Renal pelvis (tissue), 4 donors: ENCODE results near the gene USP35. TPM values are rescaled to one million over a fixed set of nuclear protein-coding genes. Genes with fewer than 3 reads are reported as not detected.
"Not testable (repeated sequence)": the region's sequence is repeated elsewhere in the genome, so short reads cannot be mapped to it uniquely, and the experiment has no call there.

Experiments used
- DNase-seq: peaks from one replicate; pipeline ENCODE4 v3.0.0-alpha.2; 2013
- polyA plus RNA-seq, 3 donors: library from polyadenylated mRNA; unstranded; fragments of 120-200 nt; gene quantifications; one replicate each; pipeline ENCODE4 v1.2.1, GENCODE V29; 2013; ENCODE audit not compliant: insufficient read length in 3 of 3

Gene USP35
- polyA plus RNA-seq, 3 donors, result 5.4 to 6.3 (median 5.8) TPM

DNA sequence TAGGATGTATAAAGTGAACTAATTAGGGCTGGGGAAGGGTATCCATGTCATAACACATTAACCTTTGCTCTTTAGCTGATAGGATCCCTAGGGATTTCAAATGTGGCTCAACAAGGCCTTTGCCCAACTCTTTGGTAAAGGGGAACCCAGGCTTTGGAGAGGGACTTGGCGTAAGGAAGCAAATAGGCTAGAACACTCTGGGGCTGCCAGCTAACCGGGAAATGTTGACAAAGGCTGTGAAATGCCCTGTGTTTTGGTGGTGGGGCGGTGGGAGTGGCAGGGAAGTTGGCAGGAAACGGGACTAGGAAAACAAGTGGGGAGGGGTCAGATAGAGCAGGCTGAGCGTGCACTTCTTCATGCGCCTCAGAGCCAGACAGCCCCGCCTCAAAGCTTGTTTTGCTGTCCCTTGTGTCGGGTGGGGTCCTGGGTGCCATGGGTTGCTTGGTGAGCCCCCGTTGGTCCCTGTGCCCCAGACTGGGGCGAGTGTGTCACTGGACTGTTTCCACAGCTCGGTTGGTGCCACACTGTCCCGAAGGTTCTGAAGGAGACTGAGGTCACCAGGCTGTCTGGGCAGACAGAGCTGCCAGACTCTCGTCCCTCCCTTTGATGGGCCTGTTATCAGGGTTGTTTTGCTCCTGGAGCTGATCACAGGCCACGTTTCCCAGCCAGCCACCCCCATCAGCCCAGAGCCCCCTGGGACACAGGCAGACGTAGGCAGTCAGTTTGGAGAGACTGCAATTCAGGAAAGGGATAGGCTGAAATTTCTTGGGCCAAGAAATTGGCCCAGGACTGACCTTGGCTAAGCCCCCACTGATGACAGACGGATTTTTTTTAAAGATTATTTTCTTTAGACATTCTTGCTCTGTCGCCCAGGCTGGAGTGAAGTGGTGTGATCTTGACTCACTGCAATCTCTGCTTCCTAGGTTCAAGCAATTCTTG, 19.9 kb upstream of the USP35 start:
- peak; percentile 55 for DNase-seq

DNA sequence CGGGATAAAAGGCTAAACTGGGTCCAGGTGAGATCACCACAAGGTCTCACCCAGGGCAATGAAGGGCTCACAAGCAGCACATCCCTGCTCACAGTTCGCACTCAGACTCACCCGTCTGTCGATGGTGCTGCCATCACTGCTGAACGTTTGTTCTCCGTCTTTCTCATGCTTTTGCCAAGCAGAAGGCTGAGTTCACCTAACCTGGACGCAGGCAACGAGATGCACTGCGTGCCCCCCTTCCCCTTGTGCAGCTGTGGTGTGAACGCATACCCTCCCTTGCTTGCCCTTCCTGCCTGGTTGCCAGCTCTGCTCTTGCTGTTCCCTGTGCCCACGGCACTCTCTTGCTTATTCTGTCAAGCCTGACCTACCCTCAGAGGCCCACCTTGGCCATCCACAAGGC, 18.3 kb upstream of the USP35 start:
- no peak for DNase-seq

DNA sequence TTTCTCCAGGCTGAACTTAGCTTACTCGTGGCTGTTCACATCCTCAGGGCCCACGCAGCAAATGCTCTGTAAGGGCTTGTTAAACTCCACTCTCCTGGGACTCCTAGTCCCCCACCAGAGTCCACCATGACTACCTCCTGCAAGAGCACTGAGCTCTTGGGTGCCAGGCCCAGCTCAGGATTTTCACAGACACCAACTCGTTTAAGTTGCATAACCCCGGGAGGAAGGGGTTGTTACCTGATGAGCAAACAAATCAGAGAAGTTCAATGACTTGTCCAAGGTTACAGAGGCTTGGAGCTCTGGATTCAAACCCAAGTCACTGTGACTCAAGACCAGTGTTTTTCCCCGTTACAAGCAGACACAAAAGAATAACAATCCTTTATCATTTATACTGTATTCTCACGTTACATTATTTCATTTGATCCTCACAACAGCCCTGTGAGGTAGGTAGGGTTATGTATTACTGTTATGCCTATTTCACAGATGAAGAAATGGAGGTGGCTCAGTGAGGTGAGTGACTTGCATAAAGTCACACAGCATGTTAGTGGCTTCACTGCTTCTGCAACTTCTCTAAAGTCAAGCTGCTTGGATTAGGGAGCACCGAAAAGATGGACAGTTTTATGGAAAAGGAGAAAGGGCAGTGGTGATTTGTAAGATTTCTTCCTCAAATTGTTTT, 17.7 kb upstream of the USP35 start:
- no peak for DNase-seq

DNA sequence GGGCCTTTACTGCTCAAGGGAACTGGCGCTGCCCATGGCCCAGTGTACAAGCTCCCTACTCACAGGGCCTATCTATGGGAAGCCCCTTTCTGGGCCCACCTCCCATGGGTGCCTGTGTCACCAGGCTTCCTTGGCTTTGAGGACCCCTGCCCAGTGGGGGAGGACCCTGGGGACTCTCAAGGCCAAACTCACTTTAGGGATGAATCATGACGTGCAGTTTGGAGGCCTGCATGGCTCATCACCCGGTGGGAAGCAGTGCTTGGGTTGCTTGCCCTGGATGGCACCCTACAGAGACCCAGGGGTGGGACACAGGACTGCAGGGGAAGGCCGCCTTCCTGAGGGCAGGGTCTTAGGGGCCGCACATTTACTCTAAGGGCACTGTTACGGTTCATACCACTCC, 16.8 kb upstream of the USP35 start:
- DNase-seq, result no peak

DNA sequence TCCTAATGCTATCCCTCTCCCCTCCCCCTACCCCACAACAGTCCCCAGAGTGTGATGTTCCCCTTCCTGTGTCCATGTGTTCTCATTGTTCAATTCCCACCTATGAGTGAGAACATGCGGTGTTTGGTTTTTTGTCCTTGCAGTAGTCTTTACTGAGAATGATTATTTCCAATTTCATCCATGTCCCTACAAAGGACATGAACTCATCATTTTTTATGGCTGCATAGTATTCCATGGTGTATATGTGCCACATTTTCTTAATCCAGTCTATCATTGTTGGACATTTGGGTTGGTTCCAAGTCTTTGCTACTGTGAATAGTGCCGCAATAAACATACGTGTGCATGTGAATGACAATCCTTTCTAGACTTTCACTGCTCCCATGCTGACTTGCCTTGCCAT, 12.9 kb upstream of the USP35 start:
- not testable (repeated sequence) for DNase-seq

DNA sequence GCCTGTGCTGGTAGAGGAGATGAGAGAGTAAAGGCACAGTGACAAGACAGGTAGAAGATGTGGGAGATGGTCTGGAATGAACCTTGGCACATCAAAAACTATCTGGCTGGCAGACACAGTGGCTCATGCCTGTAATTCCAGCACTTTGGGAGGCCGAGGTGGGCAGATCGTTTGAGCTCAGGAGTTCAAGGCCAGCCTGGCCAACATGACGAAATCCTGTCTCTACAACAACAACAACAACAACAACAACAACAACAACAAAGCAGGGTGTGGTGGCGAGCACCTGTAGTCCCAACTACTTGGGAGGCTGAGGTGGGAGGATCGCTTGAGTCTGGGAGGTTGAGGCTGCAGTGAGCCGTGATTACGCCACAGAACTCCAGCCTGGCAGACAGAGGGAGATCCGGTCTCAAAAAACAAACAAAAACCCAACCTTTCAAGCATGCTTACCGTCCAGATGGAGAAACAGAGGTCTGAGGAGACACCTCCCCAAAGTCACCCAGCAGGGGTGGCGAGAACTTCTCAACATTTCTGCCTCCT, 12.0 kb upstream of the USP35 start:
- no peak for DNase-seq

DNA sequence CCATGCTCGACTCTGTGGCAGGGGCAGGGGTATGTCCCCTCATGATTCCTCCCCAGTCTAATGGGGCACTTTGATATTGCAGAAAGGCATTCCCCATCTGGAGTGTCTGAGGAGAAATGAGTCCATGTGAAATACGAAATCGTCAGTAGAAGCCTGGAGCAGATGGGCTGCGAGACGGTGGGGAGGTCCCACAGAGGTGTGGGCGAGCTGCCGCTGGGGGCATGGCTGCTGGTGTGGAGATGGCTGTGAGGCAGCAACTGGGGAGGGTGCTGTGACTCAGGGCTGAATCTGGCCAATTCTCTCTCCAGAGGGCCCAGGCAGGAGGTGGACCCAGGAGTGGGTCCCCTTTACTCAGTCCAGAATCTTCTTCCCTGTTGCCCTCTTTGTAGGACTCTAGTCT, 11.5 kb upstream of the USP35 start:
- DNase-seq, result no peak

DNA sequence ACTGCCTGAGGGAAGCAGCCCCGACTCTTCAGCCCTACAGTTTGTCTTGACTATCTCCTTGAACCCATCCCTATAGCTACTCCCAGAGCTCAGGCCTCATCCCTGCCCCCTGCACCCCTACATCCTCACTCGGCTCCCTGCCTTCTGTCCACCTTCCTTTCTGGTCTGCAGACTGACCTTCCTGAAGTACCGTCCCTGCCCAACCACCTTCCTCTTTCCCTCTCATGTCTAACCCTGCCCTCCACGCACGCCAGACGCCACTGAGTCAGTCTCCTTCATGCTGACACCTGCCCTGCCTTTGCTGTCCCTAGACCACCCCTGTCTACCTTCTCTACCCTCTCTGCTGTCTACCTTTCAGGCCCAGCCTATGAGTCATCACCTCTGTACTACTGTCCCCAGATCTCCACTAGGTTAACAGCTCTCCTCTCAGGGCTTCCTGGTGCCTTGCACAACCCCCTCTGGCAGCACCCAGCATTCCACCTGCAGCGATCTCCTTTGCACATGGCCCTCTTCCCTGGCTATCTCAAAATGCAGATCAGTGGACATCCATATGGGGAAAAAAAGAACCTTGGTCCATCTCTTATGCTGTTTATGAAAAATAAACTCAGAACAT, 9.2 kb upstream of the USP35 start:
- no peak for DNase-seq

DNA sequence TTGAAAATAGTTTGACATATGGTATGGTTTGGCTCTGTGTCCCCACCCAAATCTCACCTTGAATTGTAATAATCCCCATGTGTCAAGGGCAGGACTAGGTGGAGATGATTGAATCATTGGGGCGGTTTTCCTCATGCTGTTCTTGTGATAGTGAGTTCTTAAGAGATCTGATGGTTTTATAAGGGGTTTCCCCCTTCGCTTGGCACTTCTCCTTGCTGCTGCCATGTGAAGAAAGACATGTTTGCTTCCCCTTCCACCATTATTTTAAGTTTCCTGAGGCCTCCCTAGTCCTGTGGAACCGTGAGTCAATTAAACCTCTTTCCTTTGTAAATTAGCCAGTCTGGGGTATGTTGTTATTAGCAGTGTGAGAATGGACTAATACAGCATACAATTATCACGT, 8.0 kb upstream of the USP35 start:
- no peak for DNase-seq

DNA sequence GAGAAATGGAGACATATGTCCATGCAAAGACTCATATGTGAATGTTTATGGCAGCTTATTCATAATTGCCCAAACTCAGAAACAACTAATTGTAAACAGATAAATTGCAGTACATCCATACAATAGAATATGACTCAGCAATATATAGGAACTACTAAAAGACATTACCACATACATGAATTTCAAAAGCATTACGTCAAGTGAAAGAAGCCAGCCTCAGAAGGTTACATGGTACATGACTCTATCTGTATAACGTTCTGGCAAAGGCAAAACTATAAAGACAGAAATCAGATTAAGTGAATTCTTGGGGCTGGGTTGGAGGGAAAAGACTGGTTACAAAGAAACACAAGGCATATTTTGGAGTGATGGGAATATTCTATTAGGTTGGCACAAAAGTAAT, 7.5 kb upstream of the USP35 start:
- DNase-seq, result no peak

DNA sequence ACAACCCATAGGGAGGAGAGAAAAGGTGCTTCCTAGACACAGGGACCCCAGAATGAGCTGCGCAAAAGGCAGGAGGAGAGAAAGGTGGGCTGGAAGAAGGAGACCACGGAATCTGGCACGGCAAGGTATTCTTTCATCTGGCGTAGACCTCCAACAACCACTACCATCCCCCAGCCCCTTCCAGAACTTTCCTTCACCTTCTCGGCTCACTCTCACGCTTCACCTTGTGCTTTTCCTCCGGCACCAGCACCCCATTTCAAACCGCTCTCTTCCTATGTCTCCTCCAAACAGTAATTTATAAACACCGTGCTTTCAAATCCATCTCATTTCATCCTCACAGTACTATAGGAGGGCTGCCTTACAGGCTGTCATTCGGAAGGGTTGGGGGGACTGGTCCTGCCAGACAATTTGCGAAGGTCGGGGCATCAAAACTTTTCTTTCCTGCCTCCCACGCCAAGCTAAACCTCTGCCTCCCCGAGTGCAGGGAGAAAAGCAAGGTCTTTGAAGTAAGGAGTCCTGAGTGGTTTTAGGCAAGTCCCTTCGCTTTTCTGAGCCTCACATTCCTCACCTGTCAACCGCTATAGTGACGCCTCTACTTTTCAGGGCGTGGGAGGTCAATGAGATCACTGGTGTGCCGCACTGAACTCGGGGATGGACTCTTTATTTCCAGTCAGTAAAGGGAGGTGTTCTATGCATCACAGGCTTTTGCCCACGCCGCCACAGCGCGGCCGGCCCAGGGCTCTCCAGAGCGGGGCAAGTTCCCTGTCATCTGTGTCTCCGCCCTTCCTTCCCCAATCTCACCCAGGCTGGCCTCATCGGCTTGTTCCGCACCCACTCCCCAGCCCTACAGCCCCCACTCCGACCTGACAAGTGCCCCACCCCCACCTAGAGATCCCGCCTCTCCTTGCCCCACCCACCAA, 1.1 kb upstream of the USP35 start:
- DNase-seq, result no peak

DNA sequence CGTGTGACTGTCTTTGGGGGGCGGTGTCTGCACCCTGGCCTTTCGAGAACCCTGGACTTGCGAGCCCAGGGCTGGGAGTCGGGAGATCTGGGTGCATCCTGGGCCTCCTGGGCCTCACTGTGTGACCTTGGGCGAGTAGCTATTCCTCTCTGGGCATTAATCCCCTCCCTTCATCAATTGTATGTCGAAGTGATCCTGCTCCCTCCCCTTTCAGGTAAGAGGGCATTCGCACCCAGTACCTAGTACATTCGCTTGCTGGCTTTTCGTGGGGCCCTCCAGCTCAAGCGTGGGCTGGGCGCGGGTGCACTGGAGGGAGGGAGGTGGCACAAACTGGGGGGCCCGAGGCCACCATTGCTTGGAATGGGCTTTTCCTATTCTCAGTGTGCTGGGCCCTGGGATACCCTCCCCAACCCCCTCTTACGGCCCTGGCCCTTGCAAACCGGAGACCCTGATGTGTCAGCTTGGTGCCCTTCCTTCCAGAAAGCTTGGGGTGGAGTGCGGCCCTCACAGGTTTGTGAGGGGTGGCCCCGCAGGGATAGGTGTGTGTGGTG, 530 bp downstream of the USP35 start:
- DNase-seq, result no peak

DNA sequence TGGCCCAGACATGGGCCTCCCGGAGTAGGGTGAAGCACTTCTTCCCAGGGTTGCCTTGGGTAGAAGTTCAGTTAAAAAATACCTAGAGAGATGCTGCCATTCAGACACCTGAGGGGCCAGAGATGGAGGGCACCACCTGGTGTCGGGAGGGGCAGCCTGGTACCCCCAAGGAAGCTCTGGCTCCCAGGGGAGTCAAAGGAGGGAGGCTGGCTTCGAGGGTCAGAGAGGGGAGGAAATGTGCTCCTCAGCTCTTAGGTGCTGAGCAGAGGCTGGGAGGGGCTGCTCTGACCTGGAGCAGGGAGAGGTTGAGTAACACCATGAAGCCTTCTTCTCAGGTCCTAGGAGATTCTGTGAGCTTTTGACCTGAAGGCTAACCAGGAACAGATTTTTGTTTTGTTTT, 1.1 kb downstream of the USP35 start:
- DNase-seq, result no peak

DNA sequence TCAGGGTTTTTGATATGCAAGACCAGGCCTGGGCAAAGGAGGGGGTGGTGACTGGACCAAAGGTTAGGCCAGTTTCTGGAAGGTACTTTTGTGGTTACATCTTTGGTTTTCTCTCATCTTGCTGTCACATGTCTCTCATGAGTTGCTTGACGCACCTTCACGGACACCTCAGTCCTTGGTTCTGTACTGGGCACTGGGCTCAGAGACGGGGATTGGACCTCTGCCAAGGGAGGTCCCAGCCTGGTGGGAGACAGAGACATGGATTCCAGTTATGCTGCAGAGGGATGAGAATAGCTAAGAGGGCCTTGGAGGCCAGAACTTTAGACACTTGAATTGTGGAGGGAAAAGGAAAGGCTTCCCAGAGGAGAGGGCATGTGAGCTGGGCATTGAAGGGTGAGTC, 1.7 kb downstream of the USP35 start:
- no peak for DNase-seq

DNA sequence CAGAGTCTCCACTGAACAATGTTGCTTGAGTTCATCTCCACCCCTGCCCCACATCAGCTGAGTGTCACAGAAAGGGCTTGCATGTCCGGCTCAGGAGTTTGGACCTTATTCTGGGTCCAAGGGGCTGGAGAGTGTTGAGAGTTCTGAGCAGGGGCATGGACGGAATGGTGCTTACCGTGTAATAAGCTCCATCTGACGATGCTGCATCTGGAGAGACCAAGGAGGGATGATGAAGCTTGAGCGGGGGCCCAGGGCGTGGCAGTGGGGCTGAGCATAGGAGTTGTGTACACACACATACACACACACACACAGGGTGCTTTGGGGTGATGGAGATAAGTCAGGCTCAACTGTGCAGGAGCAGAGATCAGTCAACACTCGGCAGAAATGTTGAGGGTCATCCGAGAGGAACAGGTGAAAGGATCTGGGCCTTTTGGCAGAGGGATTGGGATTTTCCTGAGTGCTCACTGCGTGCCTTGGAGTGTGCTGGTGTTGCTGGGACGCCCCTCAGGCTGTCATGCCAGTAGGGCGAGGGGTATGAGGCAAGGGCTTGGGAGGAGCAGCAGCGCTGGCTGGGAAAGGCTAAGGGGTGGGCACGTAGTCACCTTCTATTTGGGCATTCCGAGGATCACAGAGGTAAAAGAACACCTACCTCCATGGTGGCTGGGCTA, 2.3 kb downstream of the USP35 start:
- no peak for DNase-seq

DNA sequence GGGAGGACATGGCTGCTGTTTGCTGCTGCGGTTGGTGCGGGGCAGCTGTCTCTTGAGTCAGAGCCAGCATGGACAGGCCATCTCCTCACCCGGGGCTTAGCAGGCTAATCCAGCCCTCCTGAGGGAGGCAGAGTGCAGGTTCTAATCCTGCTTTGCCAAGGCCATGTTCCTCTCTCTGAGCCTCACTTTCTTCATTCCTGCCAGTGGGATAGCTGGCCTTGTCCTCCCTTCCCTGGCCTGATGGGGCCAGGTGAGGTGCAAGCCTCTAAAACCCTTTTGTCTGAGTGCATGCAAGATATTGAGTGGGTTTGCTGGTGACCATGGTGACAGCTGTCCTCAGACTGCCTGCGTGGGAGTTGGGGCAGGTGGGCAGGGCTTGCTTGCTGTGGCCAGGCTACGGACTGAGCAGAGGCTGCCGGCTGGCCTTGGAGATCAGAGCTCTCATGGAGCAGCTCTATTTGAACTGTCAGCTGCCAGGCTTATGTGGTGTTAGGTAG, 3.6 kb downstream of the USP35 start:
- DNase-seq, result peak; percentile 37

DNA sequence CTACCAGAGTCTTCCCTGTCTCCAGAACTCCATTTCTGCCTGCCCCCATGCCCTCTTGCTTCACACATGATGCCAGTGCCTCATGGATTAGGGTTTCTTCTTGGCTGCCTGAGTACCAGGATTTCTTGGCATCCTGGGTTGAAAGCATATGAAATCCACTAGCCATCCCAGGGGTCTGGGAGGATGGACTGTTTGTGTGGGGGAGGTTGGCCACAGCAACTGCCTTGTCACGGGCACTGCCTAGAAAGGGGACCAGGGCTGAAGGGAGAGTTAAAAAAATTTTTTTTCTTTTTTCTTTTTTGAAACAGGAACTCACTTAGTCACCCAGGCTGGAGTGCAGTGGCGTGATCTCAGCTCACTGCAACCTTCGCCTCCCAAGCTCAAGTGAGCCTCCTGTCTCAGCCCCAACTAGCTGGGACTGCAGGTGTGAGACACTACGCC, 4.2 kb downstream of the USP35 start:
- DNase-seq, result no peak

DNA sequence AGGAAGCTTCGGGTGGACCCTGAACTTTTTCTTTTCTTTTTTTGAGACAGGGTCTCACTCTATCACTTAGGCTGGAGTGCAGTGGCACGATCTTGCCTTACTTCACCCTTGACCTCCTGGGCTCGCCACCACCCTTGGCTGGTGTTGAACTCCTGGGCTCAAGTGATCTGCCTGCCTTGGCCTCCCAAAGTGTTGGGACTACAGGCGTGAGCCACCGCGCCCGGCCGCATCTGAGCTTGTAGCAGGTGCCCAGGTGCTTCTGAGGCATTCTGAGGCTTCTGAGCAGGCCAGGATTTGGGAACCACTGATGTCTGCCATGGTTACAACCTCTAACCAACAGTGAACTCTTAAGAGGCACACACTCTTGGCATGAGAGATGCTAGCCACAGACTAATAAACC, 5.1 kb downstream of the USP35 start:
- no peak for DNase-seq

DNA sequence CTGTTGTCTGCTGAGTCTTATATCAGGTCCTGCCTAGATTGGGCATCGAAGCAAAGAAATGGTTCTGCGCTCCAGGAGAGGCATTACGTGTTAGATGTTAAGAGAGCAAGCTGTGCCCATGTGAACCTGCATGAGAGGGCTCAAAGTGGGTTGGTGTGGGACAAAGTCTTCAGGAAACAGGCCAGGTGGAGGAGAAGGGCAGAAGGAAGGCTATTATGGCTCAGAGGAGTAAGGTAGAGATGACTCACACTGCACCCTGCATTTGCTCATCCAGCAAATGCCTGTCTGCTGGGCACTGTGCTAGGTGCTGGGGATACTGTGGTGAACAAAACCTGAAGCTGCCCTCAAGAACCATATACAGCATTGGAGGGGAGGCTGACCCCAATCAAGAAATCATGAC, 5.8 kb downstream of the USP35 start:
- no peak for DNase-seq

DNA sequence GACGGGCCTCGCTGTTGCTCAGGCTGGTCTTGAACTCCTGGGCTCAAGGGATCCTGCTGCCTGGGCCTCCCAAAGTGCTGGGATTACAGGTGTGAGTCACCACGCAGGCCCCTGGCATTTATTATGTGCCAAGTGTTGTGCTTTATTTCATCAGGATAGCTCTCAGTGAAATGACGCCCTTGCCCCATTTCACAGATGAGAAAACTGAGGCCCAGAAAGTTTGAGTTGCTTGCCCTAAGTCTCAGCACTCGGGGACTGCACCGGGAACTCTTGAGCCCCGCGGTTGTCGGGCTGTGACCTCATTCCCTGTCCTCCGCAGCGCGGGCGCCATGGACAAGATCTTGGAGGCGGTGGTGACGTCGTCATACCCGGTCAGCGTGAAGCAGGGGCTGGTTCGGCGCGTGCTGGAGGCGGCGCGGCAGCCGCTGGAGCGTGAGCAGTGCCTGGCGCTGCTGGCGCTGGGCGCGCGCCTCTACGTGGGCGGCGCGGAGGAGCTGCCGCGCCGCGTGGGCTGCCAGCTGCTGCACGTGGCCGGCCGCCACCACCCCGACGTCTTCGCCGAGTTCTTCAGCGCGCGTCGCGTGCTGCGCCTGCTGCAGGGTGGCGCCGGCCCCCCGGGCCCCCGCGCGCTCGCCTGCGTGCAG, 7.3 kb downstream of the USP35 start:
- peak; percentile 38 for DNase-seq
